ENCODE results near the gene CACNA2D1.

Gene CACNA2D1

DNA sequence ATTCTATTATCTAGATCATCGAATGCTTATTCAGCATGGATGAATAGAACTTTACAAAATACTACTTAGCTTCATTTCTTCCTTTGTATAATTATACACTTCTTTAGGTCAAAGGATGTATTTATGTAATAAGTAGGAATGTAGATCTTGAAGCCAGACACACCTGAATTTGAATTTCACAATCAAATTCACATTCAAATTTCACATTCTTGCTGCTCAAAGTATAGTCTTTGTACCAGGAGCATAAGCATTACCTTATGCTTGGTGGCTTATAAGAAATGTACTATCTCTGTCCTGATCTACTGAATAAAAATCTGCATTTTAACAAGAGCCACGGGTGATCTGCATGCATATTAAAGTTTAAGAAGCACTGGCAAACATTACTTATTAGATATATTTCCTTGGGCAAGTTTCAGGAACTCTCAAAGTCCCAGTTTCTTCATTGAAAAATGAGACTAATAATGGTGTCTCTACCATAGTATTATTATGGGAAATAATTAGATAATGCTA, 112.8 kb downstream of the CACNA2D1 start:
- no peak overlapping the region for H3K9ac ChIP-seq (ENCODE audit: low read depth, low read length)
- no peaks in the 10 kb centered on the region for H3K36me3 ChIP-seq (ENCODE audit: insufficient read depth, low read length)
- no peaks in the 10 kb centered on the region for H3K27me3 ChIP-seq (ENCODE audit: control insufficient read depth, insufficient read depth, low read length)
- H3K4me3 ChIP-seq (ENCODE audit: low read length), result no peak overlapping the region
- H3K4me2 ChIP-seq (ENCODE audit: low read length), result no peak overlapping the region
- H3K9me3 ChIP-seq (replicated peaks; ENCODE audit: low read length), result no peaks in the 10 kb centered on the region
- no peaks in the 10 kb centered on the region for H3K4me1 ChIP-seq (ENCODE audit: control insufficient read depth, insufficient read depth, low read length)

DNA sequence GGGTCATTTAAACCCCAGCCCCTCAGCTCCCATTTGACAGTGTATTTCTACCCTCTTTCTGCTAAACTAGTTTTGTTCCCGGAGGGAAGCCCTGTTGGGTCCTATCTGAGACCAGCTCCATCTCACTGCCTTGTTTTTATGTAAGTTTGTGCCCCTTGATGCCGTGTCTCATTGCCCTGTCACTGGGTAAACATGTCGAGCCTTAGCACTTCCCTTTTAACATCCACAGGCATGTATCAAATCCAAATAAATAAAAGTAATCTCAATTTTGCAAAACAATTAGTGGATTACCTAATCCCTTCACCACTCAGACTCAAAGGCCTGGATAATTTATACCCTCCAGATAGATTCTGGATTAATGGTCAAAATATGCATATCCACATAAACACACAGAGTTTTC, 115.7 kb downstream of the CACNA2D1 start:
- no peaks in the 10 kb centered on the region for H3K9me3 ChIP-seq (replicated peaks; ENCODE audit: low read length)

DNA sequence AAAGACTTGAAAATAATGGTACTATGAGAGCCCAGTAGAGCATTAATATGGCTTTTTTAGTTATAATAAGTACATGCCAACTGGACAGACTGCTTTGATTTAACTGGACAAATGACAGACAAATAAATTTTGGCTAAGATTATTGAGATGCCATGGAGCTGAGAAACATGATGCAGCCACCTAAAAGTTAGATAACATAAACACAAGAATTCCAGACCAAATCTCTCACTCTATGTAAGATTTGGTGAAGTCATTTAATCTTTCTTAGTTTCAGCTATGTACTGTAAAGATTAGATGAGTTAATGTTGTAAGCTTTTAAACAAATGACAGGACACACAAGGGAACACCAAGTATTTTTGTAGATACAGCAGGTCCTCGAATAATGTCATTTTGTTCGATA, 118.2 kb downstream of the CACNA2D1 start:
- Histone ChIP-seq H3K4me3 (ENCODE audit: low read length) (no peak overlapping the region), H3K27me3 (ENCODE audit: control insufficient read depth, insufficient read depth, low read length) (no peaks in the 10 kb centered on the region), H3K4me1 (ENCODE audit: control insufficient read depth, insufficient read depth, low read length) (no peaks in the 10 kb centered on the region), H3K36me3 (ENCODE audit: insufficient read depth, low read length) (no peaks in the 10 kb centered on the region), H3K4me2 (ENCODE audit: low read length) (no peak overlapping the region), H3K9ac (ENCODE audit: low read depth, low read length) (no peak overlapping the region), H3K9me3 (replicated peaks; ENCODE audit: low read length) (no peaks in the 10 kb centered on the region)

More for the DNA sequence above, 115.7 kb downstream of the CACNA2D1 start:
- no peak overlapping the region for H3K4me3 ChIP-seq (ENCODE audit: low read length)
- no peaks in the 10 kb centered on the region for H3K4me1 ChIP-seq (ENCODE audit: control insufficient read depth, insufficient read depth, low read length)
- no peak overlapping the region for H3K9ac ChIP-seq (ENCODE audit: low read depth, low read length)
- H3K27me3 ChIP-seq (ENCODE audit: control insufficient read depth, insufficient read depth, low read length), result no peaks in the 10 kb centered on the region
- H3K36me3 ChIP-seq (ENCODE audit: insufficient read depth, low read length), result no peaks in the 10 kb centered on the region
- no peak overlapping the region for H3K4me2 ChIP-seq (ENCODE audit: low read length)

DNA sequence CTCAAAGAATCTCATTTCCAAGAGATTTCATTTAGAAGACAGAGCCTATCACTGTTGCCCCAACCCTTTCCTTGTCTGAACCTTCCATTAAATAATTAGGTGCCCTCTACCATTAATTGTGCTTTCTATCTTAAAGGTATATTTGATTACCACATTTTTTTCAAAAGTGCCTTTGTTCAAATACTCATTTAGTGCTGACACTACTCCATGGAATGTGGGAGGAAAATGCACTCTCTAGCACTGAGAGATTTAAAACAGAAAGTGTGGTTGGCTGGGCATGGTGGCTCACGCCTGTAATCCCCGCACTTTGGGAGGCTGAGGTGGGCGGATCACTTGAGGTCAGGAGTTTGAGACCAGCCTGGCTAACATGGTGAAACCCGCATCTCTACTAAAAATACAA, 119.8 kb downstream of the CACNA2D1 start:
- Histone ChIP-seq H3K9ac (ENCODE audit: low read depth, low read length) (no peak overlapping the region), H3K27me3 (ENCODE audit: control insufficient read depth, insufficient read depth, low read length) (no peaks in the 10 kb centered on the region), H3K4me3 (ENCODE audit: low read length) (no peak overlapping the region)

DNA sequence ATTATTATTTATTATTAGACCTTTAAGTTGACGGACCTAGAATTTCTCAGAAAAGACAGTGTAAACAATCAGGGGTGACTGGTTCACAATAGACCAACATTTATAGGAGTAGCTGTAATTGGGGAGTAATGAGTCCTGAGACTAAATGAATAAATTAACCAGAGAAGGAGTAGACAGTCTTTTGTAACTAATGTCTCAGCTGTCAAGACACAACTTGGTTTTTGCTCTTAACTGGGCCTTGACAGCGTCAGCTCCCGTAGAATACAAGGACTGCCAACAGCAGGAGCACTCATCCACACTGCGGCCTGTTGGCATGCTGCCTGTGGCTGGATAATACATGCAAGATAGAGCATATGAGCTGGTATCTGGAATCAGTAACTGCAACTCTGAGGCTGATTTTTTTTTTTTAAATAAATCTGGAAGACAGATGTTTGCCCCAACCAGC, 123.9 kb downstream of the CACNA2D1 start:
- Histone ChIP-seq H3K4me3 (ENCODE audit: low read length) (no peak overlapping the region), H3K9ac (ENCODE audit: low read depth, low read length) (no peak overlapping the region), H3K4me2 (ENCODE audit: low read length) (peak overlapping the region; percentile 44), H3K27me3 (ENCODE audit: control insufficient read depth, insufficient read depth, low read length) (no peaks in the 10 kb centered on the region), H3K36me3 (ENCODE audit: insufficient read depth, low read length) (no peaks in the 10 kb centered on the region), H3K9me3 (replicated peaks; ENCODE audit: low read length) (no peaks in the 10 kb centered on the region), H3K4me1 (ENCODE audit: control insufficient read depth, insufficient read depth, low read length) (peaks cover 9% of the 10 kb centered on the region)

More for the DNA sequence above, 119.8 kb downstream of the CACNA2D1 start:
- Histone ChIP-seq H3K4me2 (ENCODE audit: low read length) (no peak overlapping the region), H3K36me3 (ENCODE audit: insufficient read depth, low read length) (no peaks in the 10 kb centered on the region), H3K4me1 (ENCODE audit: control insufficient read depth, insufficient read depth, low read length) (peaks cover 9% of the 10 kb centered on the region), H3K9me3 (replicated peaks; ENCODE audit: low read length) (no peaks in the 10 kb centered on the region)

DNA sequence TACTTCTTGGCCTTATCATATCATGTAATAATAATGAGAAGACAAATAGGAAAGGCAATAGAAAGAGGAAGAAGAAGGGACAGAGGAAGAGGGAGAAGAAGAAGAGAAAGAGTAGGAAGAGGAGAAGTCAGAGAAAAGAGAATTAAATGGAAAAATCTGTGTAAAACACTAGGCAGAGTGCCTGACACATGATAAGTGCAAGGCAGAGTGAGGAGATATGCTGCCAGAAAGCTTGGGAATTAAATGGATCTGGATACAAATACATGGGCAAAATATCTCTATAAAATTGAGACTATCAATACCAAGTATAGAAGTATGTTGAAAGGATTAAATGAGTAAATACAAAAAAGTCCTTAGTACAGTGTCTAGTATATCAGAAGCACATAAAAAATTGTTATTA, 124.8 kb downstream of the CACNA2D1 start:
- Histone ChIP-seq H3K36me3 (ENCODE audit: insufficient read depth, low read length) (no peaks in the 10 kb centered on the region), H3K4me2 (ENCODE audit: low read length) (no peak overlapping the region), H3K4me1 (ENCODE audit: control insufficient read depth, insufficient read depth, low read length) (peaks cover 9% of the 10 kb centered on the region), H3K4me3 (ENCODE audit: low read length) (no peak overlapping the region), H3K27me3 (ENCODE audit: control insufficient read depth, insufficient read depth, low read length) (no peaks in the 10 kb centered on the region), H3K9ac (ENCODE audit: low read depth, low read length) (no peak overlapping the region), H3K9me3 (replicated peaks; ENCODE audit: low read length) (no peaks in the 10 kb centered on the region)

DNA sequence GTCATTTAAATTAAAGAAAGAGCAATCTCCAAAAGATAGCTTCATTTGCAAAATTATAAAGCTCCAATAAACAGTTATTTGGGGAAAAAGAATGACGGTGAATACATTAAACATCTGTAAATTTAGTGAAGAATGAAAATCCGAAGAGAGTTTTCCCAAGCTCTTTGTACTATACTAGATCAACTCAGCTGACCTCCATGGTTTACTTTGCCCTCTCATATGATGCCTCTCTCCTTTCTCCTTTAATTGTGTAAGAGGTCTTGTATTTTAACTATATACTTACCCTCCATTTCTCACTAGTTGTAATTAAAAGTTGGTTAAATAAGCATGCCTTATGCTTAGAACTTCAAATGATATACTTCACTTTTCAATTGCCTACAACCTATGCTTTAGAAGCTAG, 125.8 kb downstream of the CACNA2D1 start:
- H3K27me3 ChIP-seq (ENCODE audit: control insufficient read depth, insufficient read depth, low read length), result no peaks in the 10 kb centered on the region

DNA sequence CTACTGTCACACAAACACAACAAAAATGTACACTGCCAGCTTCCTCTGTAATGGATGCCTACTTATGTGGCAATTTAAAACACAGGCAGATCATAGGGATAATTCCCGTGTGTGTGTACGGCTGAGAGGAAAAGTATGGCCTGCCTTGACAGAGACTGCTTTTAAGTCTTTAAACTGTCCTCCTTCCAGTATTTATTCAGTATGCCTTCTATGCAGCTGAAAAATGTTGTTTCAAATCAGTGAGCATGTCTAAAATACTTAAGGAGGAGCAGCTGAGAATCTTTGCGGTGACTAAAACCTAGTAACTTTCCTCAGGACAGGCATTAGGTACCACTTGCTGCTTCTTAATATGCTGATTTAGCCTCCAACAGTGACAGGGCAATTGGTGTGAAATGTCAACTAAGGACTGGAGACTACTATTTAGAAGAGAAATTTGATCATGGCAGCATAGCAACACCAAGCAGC, 126.3 kb downstream of the CACNA2D1 start:
- Histone ChIP-seq H3K4me3 (ENCODE audit: low read length) (no peak overlapping the region), H3K4me2 (ENCODE audit: low read length) (no peak overlapping the region), H3K9ac (ENCODE audit: low read depth, low read length) (no peak overlapping the region), H3K4me1 (ENCODE audit: control insufficient read depth, insufficient read depth, low read length) (peaks cover 9% of the 10 kb centered on the region), H3K9me3 (replicated peaks; ENCODE audit: low read length) (no peaks in the 10 kb centered on the region), H3K27me3 (ENCODE audit: control insufficient read depth, insufficient read depth, low read length) (no peaks in the 10 kb centered on the region), H3K36me3 (ENCODE audit: insufficient read depth, low read length) (no peaks in the 10 kb centered on the region)

More for the DNA sequence above, 125.8 kb downstream of the CACNA2D1 start:
- Histone ChIP-seq H3K36me3 (ENCODE audit: insufficient read depth, low read length) (no peaks in the 10 kb centered on the region), H3K4me2 (ENCODE audit: low read length) (no peak overlapping the region), H3K9me3 (replicated peaks; ENCODE audit: low read length) (no peaks in the 10 kb centered on the region), H3K4me1 (ENCODE audit: control insufficient read depth, insufficient read depth, low read length) (peaks cover 9% of the 10 kb centered on the region), H3K4me3 (ENCODE audit: low read length) (no peak overlapping the region), H3K9ac (ENCODE audit: low read depth, low read length) (no peak overlapping the region)

DNA sequence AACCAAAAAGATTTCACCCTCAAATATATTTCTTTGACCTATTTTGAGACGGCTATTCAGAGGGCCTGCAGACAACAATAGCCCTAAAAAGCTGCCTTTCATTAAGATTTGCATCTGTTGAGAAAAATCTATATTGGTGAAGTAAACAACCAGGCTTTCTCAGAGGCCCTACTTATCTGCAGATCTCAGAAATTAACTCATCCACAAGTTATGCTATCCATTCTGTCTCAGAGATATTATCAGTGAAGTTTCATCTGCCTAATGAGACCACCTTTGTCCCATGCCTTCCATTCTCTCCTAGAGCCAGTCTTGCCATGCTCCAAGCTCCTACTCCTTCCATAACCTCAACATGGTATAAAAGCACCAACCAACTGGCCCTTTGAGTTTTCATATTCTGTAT, 130.3 kb downstream of the CACNA2D1 start:
- Histone ChIP-seq H3K27me3 (ENCODE audit: control insufficient read depth, insufficient read depth, low read length) (no peaks in the 10 kb centered on the region), H3K36me3 (ENCODE audit: insufficient read depth, low read length) (no peaks in the 10 kb centered on the region), H3K4me1 (ENCODE audit: control insufficient read depth, insufficient read depth, low read length) (no peaks in the 10 kb centered on the region), H3K9ac (ENCODE audit: low read depth, low read length) (no peak overlapping the region), H3K4me3 (ENCODE audit: low read length) (no peak overlapping the region), H3K9me3 (replicated peaks; ENCODE audit: low read length) (no peaks in the 10 kb centered on the region), H3K4me2 (ENCODE audit: low read length) (no peak overlapping the region)

DNA sequence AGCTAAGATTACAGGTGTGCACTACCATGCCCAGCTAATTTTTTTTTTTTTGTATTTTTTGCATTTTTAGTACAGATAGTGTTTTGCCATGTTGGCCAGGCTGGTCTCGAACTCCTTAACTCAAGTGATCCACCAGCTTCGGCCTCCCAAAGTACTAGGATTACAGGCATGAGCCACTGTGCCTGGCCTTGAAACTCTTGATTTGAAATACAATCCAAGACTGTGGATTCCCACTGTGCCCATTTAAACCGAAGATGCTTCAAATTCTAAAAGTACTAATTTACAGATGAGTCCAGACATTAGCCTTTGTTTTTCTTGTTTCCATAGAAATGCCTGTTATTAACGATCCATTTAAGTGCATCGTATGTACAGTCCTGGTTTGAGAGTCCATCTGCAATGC, 130.9 kb downstream of the CACNA2D1 start:
- Histone ChIP-seq H3K9ac (ENCODE audit: low read depth, low read length) (no peak overlapping the region), H3K36me3 (ENCODE audit: insufficient read depth, low read length) (no peaks in the 10 kb centered on the region), H3K9me3 (replicated peaks; ENCODE audit: low read length) (no peaks in the 10 kb centered on the region), H3K27me3 (ENCODE audit: control insufficient read depth, insufficient read depth, low read length) (no peaks in the 10 kb centered on the region), H3K4me1 (ENCODE audit: control insufficient read depth, insufficient read depth, low read length) (no peaks in the 10 kb centered on the region), H3K4me3 (ENCODE audit: low read length) (no peak overlapping the region), H3K4me2 (ENCODE audit: low read length) (no peak overlapping the region)

DNA sequence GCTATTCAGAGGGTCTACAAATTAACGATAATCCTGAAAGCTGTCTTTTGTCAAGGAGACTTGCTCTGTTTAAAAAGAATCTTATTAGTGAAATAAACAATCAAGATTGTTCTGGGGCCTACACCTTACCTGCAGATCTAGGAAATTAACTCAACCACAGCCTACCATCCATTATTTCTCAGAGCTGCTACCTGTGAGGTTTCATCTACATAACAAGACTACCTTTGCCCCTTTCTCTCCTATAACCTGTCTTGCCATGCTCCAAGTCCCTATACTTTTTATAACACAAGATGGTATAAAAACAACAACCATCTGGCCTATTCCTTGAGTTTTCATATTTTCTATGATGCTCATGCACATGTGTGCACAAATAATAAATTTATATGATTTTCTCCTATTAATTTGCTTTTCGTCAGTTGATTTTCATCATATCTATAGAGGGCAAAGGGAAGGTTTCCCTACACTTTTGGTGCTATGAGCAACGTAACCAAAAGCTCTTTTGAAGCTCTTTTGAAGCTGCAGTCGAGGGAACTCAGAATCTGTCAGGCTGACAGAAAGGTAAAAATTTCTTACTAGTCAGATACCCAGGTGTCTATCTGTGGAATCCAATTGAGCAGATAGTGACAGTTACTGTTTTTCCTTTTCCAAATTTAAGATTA, 138.1 kb downstream of the CACNA2D1 start:
- Histone ChIP-seq H3K36me3 (ENCODE audit: insufficient read depth, low read length) (no peaks in the 10 kb centered on the region), H3K27me3 (ENCODE audit: control insufficient read depth, insufficient read depth, low read length) (no peaks in the 10 kb centered on the region), H3K9ac (ENCODE audit: low read depth, low read length) (no peak overlapping the region), H3K4me3 (ENCODE audit: low read length) (no peak overlapping the region), H3K4me2 (ENCODE audit: low read length) (no peak overlapping the region), H3K4me1 (ENCODE audit: control insufficient read depth, insufficient read depth, low read length) (no peaks in the 10 kb centered on the region), H3K9me3 (replicated peaks; ENCODE audit: low read length) (no peaks in the 10 kb centered on the region)

DNA sequence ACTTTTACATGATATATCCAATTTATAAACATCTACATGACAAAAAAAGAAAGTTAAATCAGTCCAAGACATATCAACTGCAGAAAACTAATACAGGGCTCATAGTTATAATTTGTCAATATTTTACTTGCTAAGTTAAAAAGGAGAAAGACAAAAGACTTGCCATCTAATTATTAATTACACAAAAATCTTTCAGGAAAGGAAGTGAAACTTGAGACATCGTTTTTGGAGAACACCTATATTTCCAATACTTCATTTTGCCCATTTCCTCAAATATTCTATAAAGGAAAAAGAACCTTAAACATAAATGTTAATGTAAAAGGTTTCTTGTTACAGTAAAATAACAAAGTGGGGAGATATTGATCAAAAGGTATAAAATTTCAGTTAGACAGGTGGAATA, 148.7 kb downstream of the CACNA2D1 start:
- peaks cover 13% of the 10 kb centered on the region for H3K4me1 ChIP-seq (ENCODE audit: control insufficient read depth, insufficient read depth, low read length)
- H3K4me3 ChIP-seq (ENCODE audit: low read length), result no peak overlapping the region
- H3K36me3 ChIP-seq (ENCODE audit: insufficient read depth, low read length), result no peaks in the 10 kb centered on the region
- no peak overlapping the region for H3K9ac ChIP-seq (ENCODE audit: low read depth, low read length)
- H3K27me3 ChIP-seq (ENCODE audit: control insufficient read depth, insufficient read depth, low read length), result no peaks in the 10 kb centered on the region
- H3K9me3 ChIP-seq (replicated peaks; ENCODE audit: low read length), result no peaks in the 10 kb centered on the region
- no peak overlapping the region for H3K4me2 ChIP-seq (ENCODE audit: low read length)

Measured in skeletal muscle satellite cell (primary cell).